ENCODE results near the gene LRP2BP.
"Not testable (repeated sequence)": the region's sequence is repeated elsewhere in the genome, so short reads cannot be mapped to it uniquely, and the experiment has no call there.

The LRP2BP gene

GRCh38 chr4:185374573-185374972 lies 21.2 kb downstream of the LRP2BP start:
- TF ChIP-seq, protein P1, sequence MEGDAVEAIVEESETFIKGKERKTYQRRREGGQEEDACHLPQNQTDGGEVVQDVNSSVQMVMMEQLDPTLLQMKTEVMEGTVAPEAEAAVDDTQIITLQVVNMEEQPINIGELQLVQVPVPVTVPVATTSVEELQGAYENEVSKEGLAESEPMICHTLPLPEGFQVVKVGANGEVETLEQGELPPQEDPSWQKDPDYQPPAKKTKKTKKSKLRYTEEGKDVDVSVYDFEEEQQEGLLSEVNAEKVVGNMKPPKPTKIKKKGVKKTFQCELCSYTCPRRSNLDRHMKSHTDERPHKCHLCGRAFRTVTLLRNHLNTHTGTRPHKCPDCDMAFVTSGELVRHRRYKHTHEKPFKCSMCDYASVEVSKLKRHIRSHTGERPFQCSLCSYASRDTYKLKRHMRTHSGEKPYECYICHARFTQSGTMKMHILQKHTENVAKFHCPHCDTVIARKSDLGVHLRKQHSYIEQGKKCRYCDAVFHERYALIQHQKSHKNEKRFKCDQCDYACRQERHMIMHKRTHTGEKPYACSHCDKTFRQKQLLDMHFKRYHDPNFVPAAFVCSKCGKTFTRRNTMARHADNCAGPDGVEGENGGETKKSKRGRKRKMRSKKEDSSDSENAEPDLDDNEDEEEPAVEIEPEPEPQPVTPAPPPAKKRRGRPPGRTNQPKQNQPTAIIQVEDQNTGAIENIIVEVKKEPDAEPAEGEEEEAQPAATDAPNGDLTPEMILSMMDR (IDR thresholded peaks at IDR 0.05; ENCODE audit: low read depth, low read length): no peak
- H3K4me3 ChIP-seq (ENCODE audit: low read depth, low read length): no peak overlapping the region

GRCh38 chr4:185374027-185374426 lies 21.7 kb downstream of the LRP2BP start:
- TF ChIP-seq, protein P1 (IDR thresholded peaks at IDR 0.05; ENCODE audit: low read depth, low read length): no peak

DNA sequence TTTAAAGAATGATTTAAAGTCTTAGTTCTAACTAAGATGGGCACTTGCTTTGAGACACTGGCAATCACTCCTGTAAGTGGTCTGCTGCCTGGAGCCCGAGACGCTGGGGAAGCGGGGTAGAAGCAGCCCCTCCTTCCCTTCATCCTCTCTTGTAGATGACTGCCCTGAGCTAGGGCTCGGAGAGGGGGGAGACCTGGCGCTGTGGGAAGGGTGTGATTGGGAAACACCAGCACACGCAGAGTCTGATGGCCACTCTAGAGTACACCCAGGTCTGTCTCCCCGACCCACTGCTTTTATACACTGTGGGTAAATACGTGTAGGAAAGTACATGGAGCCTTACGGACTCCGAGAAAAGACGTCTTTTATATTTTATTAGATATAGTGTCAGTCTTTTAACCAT lies 24.0 kb downstream of the LRP2BP start:
- TF ChIP-seq, protein P1 (IDR thresholded peaks at IDR 0.05; ENCODE audit: low read depth, low read length): no peak
- no peak overlapping the region for H3K4me3 ChIP-seq (ENCODE audit: low read depth, low read length)

More at GRCh38 chr4:185374027-185374426, 21.7 kb downstream of the LRP2BP start:
- H3K4me3 ChIP-seq (ENCODE audit: low read depth, low read length): no peak overlapping the region

- H3K4me3 ChIP-seq (ENCODE audit: low read depth, low read length): no peak overlapping the region
- TF ChIP-seq, protein P1 (IDR thresholded peaks at IDR 0.05; ENCODE audit: low read depth, low read length): no peak
Measured at GRCh38 chr4:185370268-185370949, 25.3 kb downstream of the LRP2BP start.

DNA sequence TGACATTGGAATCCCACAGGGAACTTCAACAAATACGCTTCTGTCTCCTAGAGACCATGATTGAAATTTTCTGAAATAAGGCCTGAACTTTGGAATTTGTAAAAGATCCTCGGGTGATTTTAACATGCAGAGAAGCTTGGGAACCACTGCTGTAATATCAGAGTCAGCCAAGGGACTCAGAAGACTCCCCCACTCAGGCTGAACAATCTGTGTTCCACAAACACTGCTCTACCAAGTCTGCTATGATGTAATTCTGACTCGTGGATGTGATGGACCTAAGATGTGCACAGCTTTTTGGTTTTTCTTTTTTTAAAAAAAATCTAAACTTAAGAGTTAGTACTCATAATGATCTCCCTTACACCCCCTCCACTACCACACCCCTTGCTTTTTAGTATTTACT lies 26.0 kb downstream of the LRP2BP start:
- TF ChIP-seq, protein P1 (IDR thresholded peaks at IDR 0.05; ENCODE audit: low read depth, low read length): no peak
- H3K4me3 ChIP-seq (ENCODE audit: low read depth, low read length): no peak overlapping the region

DNA sequence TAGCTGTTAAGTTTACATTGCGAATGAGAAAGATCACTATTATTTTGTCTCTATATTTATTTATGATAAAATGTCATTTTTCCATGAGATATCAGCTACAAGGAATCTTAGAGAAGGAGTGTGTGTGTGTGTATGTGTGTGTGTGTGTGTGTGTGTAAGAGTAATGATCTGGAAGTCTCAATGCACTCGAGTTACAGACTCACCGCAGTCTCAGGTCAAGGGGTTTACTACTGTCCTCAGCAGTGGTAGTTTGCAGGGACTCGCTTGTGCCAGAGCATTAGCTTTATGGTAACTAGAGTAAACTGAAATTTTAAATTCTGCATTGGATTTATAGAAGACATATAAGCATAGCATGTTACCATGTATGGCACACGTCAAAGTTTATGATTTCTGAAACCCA lies 30.8 kb downstream of the LRP2BP start:
- no peak overlapping the region for H3K4me3 ChIP-seq (ENCODE audit: low read depth, low read length)
- TF ChIP-seq, protein P1 (IDR thresholded peaks at IDR 0.05; ENCODE audit: low read depth, low read length): no peak

DNA sequence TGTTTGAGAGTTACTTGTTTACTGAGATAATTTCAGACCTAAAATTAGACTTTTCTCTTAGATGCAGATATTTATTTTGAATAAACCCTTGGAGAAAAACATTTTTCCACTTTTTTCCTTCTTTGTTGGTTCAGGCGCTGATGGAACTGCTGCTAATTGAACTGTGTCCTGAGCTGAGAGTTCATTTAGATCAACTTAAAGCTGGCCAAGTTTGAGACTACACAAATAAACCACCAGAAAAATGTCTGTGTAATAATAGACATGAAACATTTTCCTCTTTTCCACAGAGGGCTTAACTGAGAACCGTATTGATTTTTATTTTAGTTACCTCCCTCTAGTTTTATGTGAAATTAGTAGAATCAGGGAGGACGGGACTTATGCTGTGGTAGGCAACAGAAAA lies 32.5 kb downstream of the LRP2BP start:
- TF ChIP-seq, protein P1 (IDR thresholded peaks at IDR 0.05; ENCODE audit: low read depth, low read length): no peak
- no peak overlapping the region for H3K4me3 ChIP-seq (ENCODE audit: low read depth, low read length)

DNA sequence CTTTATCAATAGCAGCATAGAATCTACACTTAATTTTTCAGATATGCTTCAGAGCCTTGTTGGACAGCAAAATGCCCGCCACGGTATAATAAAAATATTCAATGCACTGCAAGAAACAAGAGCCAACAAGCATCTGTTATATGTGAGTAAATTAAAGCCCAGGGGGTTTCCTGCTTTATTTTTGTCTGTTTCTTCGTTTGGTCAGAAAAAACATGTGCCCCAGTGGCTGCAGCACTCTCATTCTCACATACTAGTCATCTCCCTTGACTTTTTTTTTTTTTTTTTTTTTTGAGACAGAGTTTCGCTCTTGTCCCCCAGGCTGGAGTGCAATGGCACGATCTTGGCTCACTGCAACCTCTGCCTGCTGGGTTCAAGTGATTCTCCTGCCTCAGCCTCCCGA lies 33.2 kb downstream of the LRP2BP start:
- H3K4me3 ChIP-seq (ENCODE audit: low read depth, low read length): not testable (repeated sequence)
